AG09319 (cell line): ENCODE data around the gene FYB2.

ENCODE experiments used
- DNase-seq: peaks from one replicate; pipeline ENCODE4 v3.0.0-alpha.2; 2010; ENCODE audit warnings: low read depth; ENCODE audit errors: extremely low read depth
- CTCF ChIP-seq: IDR thresholded peaks from 2 replicates; pipeline ENCODE4 v1.5.1; 2011; ENCODE audit warnings: low read depth, mild to moderate bottlenecking, inconsistent platforms, low read length, moderate library complexity

The FYB2 gene

GRCh38 chr1:56719171-56719570 lies 100.0 kb downstream of the FYB2 start:
- TF ChIP-seq CTCF = no peak
- no peak for DNase-seq

- DNase-seq = no peak
- TF ChIP-seq CTCF = no peak
These were observed 104.0 kb downstream of the FYB2 start for GRCh38 chr1:56715156-56715555.

GRCh38 chr1:56713112-56713511 lies 106.1 kb downstream of the FYB2 start:
- TF ChIP-seq CTCF = no peak
- DNase-seq = no peak

GRCh38 chr1:56712150-56712549 lies 107.1 kb downstream of the FYB2 start:
- DNase-seq = no peak
- TF ChIP-seq CTCF = no peak

GRCh38 chr1:56710646-56711045 lies 108.6 kb downstream of the FYB2 start:
- DNase-seq = peak; percentile 4
- TF ChIP-seq CTCF = no peak

- TF ChIP-seq CTCF = no peak
- DNase-seq = no peak
These were observed 109.2 kb downstream of the FYB2 start for GRCh38 chr1:56709995-56710394.

- peak; percentile 29 for DNase-seq
- peak; percentile 38 for TF ChIP-seq CTCF
These were observed 109.8 kb downstream of the FYB2 start for GRCh38 chr1:56709269-56709880.
